NAMALWA (cell line): ENCODE results near the gene GSTP1.
"Not testable (repeated sequence)": the region's sequence is repeated elsewhere in the genome, so short reads cannot be mapped to it uniquely, and the experiment has no call there.

Experiments used
- DNase-seq: peaks from one replicate; pipeline ENCODE4 v3.0.0-alpha.2; 2015; ENCODE audit warnings: low spot score

GSTP1 gene

GRCh38 chr11:67563705-67564114 lies 19.9 kb upstream of the GSTP1 start:
- not testable (repeated sequence) for DNase-seq

- no peak for DNase-seq
These were observed 19.4 kb upstream of the GSTP1 start for GRCh38 chr11:67564230-67564629.

- no peak for DNase-seq
These were observed 12.2 kb upstream of the GSTP1 start for GRCh38 chr11:67571443-67571842.

- no peak for DNase-seq
These were observed 11.3 kb upstream of the GSTP1 start for GRCh38 chr11:67572305-67572704.

- DNase-seq: peak; percentile 59
These were observed 10.7 kb upstream of the GSTP1 start for GRCh38 chr11:67572747-67573419.

GRCh38 chr11:67574938-67575337 lies 8.7 kb upstream of the GSTP1 start:
- no peak for DNase-seq

GRCh38 chr11:67576735-67577475 lies 6.7 kb upstream of the GSTP1 start:
- peak; percentile 60 for DNase-seq

GRCh38 chr11:67577951-67578350 lies 5.7 kb upstream of the GSTP1 start:
- DNase-seq: no peak

- DNase-seq: no peak
These were observed 2.1 kb upstream of the GSTP1 start for GRCh38 chr11:67581469-67581868.

- no peak for DNase-seq
These were observed 1.6 kb upstream of the GSTP1 start for GRCh38 chr11:67582011-67582410.

- no peak for DNase-seq
These were observed 731 bp downstream of the GSTP1 start for GRCh38 chr11:67584205-67584880.

- DNase-seq: no peak
These were observed 1.6 kb downstream of the GSTP1 start for GRCh38 chr11:67584881-67585873.

- no peak for DNase-seq
These were observed 2.3 kb downstream of the GSTP1 start for GRCh38 chr11:67585911-67586310.

GRCh38 chr11:67586568-67587250 lies 3.1 kb downstream of the GSTP1 start:
- DNase-seq: no peak

GRCh38 chr11:67588136-67588503 lies 4.5 kb downstream of the GSTP1 start:
- no peak for DNase-seq

GRCh38 chr11:67588899-67589415 lies 5.3 kb downstream of the GSTP1 start:
- DNase-seq: not testable (repeated sequence)

- DNase-seq: no peak
These were observed 9.4 kb downstream of the GSTP1 start for GRCh38 chr11:67592880-67593564.

GRCh38 chr11:67593565-67593905 lies 9.9 kb downstream of the GSTP1 start:
- no peak for DNase-seq

- no peak for DNase-seq
These were observed 10.9 kb downstream of the GSTP1 start for GRCh38 chr11:67594480-67594879.

GRCh38 chr11:67596753-67597300 lies 13.2 kb downstream of the GSTP1 start:
- no peak for DNase-seq
